GM12873 (cell line): Measurements from ENCODE around the gene GPBAR1.

Experiments used
- TF ChIP-seq, protein P1 (sequence below): IDR thresholded peaks from 2 replicates; pipeline ENCODE4 v1.5.1; 2012; ENCODE audit warnings: low read depth, mild to moderate bottlenecking, moderate library complexity, low read length, control low read depth; ENCODE audit not compliant: insufficient read depth; ENCODE audit errors: missing control alignments

GPBAR1 gene

DNA sequence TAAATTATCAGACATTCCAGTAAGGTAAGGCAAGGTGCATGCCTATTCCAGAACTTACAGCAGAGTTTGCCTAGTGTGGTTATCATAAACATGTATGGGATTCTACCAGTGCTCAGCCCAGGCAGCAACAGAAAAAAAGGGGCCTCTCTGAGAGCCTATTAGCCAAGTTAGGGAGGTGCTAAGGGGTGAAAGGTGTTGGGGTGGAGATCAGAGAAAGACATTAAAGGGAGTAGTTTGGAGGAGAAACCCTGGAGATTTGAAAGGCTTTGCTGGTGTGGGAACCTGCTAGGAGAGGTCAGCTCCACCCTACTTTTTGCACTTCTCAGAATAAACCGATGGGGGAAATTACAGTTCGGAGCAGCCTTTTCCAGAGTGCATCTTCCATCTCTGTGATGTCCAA is 40.9 kb upstream of the GPBAR1 start:
- TF ChIP-seq, protein P1, sequence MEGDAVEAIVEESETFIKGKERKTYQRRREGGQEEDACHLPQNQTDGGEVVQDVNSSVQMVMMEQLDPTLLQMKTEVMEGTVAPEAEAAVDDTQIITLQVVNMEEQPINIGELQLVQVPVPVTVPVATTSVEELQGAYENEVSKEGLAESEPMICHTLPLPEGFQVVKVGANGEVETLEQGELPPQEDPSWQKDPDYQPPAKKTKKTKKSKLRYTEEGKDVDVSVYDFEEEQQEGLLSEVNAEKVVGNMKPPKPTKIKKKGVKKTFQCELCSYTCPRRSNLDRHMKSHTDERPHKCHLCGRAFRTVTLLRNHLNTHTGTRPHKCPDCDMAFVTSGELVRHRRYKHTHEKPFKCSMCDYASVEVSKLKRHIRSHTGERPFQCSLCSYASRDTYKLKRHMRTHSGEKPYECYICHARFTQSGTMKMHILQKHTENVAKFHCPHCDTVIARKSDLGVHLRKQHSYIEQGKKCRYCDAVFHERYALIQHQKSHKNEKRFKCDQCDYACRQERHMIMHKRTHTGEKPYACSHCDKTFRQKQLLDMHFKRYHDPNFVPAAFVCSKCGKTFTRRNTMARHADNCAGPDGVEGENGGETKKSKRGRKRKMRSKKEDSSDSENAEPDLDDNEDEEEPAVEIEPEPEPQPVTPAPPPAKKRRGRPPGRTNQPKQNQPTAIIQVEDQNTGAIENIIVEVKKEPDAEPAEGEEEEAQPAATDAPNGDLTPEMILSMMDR: no peak

DNA sequence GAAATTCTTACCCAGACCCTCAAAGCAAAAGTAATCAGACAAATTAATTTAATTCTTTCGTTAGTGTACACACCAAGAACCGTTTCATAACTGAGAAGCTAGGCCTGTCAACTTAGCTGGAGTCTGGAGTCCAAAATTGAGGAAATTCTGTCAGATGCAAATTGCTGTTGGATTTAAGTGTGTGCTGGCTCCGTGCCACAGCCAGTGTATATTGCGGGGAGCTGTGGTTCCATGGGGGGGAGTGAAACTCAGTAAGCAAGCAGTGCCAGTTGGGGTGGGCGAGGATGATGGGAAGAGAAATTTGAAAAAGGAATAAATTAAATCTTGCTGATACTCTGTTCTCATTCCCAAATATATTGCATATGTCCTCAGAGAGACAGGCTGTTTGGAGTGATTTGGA is 39.8 kb upstream of the GPBAR1 start:
- TF ChIP-seq, protein P1: no peak

DNA sequence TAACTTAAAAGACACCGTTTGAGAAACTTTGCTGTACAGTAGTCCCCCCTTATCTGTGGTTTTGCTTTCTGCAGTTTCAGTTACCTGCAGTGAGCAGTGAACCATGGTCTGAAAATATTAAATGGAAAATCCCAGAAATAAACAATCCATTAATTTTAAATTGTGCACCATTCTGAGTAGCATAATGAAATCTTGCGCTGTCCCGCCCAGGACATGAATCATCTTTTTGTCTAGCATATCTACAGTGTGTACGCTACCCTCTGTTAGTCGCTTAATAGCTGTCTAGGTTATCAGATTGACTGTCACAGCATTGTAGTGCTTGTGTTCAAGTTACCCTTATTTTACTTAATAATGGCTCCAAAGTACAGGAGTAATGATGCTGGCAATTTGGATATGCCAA is 37.8 kb upstream of the GPBAR1 start:
- TF ChIP-seq, protein P1: no peak

DNA sequence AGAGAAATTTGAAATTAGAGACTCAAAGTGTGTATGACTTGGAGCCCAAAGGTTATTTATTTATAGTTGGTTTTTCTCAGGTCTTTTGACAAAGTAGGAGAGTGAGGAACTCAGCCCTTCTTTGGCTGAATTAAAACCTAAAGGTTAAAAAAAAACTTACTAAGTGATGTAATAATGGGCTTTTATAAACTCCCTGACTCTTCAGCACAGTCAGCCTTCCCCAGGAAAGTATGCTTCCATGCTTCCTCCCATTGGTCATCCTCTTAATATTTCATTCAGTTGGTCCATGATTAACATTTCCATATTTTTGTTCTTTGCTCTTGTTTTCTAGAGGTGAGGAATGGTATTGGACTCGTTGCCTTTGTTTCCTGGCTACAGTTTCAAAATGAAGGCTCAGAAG is 36.6 kb upstream of the GPBAR1 start:
- TF ChIP-seq, protein P1: no peak

DNA sequence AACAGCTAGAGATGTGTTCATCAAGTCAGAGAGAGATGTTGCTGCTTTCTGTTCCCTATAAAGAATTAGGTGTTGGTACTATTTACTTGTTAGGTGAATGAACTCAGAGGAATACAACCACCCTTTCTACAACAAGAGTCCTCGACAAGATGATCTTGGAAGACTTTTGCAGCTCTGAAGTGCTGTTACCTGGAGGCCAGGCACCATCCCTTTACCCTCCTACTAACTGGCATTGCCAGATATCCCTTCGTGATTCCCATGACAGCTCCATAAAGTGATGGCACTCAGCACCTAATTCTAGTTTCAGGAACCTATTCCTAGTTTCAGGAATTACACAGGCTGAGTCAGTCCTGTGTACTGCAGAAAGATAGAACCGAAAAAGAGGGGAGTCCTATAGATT is 33.9 kb upstream of the GPBAR1 start:
- TF ChIP-seq, protein P1: no peak

DNA sequence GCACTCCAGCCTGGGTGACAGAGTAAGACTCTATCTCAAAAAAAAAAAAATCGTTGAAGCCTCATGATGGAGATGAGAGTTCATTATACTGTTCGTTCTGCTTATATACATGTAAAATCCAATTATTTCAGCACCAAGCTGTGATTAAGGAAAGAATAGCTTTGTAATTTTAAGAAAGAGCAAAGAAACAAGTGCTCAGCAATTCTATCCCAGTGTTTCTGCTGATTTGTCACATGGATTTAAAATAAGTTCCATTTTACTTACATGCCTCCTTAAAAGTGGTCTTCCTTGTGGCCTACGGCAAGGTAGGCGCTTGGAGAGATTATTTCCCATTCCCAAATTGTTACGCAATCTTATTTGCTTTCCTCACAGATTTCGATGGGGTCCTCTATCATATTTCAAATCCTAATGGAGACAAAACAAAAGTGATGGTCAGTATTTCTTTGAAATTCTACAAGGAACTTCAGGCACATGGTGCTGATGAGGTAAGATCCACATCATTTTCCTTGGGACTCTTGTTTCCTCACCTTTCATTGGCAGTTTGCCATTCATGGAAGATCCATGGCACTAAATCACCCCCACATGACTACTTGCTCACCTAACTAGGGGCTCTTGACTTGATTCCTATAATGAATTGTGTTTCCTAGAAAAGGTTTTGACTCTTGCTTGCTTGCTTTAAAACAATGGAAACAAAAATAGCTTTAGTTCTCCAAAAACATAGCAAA is 32.3 kb upstream of the GPBAR1 start:
- TF ChIP-seq, protein P1: no peak

DNA sequence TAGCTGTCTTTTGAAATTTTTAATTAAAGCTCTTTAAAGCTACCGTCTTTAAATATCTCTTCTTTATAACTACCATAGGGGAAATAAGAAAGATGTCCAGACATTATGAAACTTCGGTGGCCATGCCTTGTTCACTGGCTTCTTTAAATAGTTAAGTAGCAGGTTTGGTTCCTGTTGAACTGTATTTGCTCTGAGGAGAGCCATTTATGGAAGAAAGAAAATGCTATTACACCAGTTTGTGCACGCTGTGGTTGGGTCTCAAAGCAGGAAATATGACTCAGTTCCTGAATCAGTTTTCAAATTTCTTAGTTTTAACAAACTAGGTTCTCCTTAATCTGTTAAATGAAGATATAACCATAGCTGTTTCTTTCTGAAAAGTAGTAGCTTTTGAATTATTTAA is 31.6 kb upstream of the GPBAR1 start:
- TF ChIP-seq, protein P1: no peak
